Measurements from ENCODE around the gene THOC6. TPM values are rescaled to one million over a fixed set of nuclear protein-coding genes. Genes with fewer than 3 reads are reported as not detected.

Gene THOC6
- total and polyA plus RNA-seq, 9 of the 15 experiments (the other 6 are each of a cell fraction or from before 2014, with no cell fraction given), result 2.5 to 65.4 (median 42.3) TPM

- TF ChIP-seq E2F1 (CRISPR knock-in tag; IDR thresholded peaks at IDR 0.05), result peak; percentile 78
- no peak for TF ChIP-seq EZH2 (IDR thresholded peaks at IDR 0.05; ENCODE audit: borderline replicate concordance, low read depth, low read length)
- TF ChIP-seq MTA1 (IDR thresholded peaks at IDR 0.05; ENCODE audit: borderline replicate concordance), result no peak
- TF ChIP-seq ILF3 (IDR thresholded peaks at IDR 0.05; ENCODE audit: borderline replicate concordance), result no peak
- TF ChIP-seq KDM4B (IDR thresholded peaks at IDR 0.05; ENCODE audit: borderline replicate concordance in 2 of 2, low read depth in 1 of 2), result 0 out of 4 replicates have a peak, but pooled peaks of 1 of the 2 experiments have one; percentile 23
- no peak for TF ChIP-seq MYNN (IDR thresholded peaks at IDR 0.05)
- TF ChIP-seq MYNN (CRISPR knock-in tag; IDR thresholded peaks at IDR 0.05), result no peak
- TF ChIP-seq BACH1 (tag; IDR thresholded peaks at IDR 0.05), result no peak
- no peak for TF ChIP-seq TFAM (CRISPR knock-in tag; conservative IDR thresholded peaks at IDR 0.05)
- no peak for TF ChIP-seq ZBTB34 (CRISPR knock-in tag; IDR thresholded peaks at IDR 0.05)
- peak; percentile 12; the same call in 1 of the 2 replicates for TF ChIP-seq ZKSCAN1 (IDR thresholded peaks at IDR 0.05; ENCODE audit: low read depth, low read length)
- TF ChIP-seq ZNF592 (IDR thresholded peaks at IDR 0.05), result no peak
- TF ChIP-seq MAFG (tag; conservative IDR thresholded peaks at IDR 0.05), result no peak
- TF ChIP-seq PHB (CRISPR knock-in tag; IDR thresholded peaks at IDR 0.05), result no peak
- peak; percentile 50 for TF ChIP-seq HCFC1 (IDR thresholded peaks at IDR 0.05; ENCODE audit: low read depth, low read length)
- no peak for TF ChIP-seq TEAD2 (tag; IDR thresholded peaks at IDR 0.05)
- no peak for TF ChIP-seq SMAD3 (CRISPR knock-in tag; conservative IDR thresholded peaks at IDR 0.05)
- TF ChIP-seq BRD4 (IDR thresholded peaks at IDR 0.05), result no peak
- TF ChIP-seq RBM25 (IDR thresholded peaks at IDR 0.05; ENCODE audit: low read depth, low read length, severe bottlenecking), result peak; percentile 100
- peak in 1 of 2 experiments; percentile 68; a peak in 1 of 4 replicates for TF ChIP-seq MLLT1 (IDR thresholded peaks at IDR 0.05)
- TF ChIP-seq DMBX1 (CRISPR knock-in tag; IDR thresholded peaks at IDR 0.05; ENCODE audit: borderline replicate concordance), result no peak
These were observed 20.1 kb upstream of the THOC6 start (continued) for GRCh38 chr16:3003582-3004270.

All from K562 (cell line).